ENCODE results near the gene NEU4. TPM values are rescaled to one million over a fixed set of nuclear protein-coding genes. Genes with fewer than 3 reads are reported as not detected.

The NEU4 gene
- total and polyA plus RNA-seq, 9 of the 15 experiments (the other 6 are each of a cell fraction or from before 2014, with no cell fraction given), result 0.01 to 0.40 TPM; not detected in 7

- TF ChIP-seq UBTF (IDR thresholded peaks at IDR 0.05; ENCODE audit: borderline replicate concordance in 1 of 2, low read depth in 2 of 2, low read length in 2 of 2), result peak; percentile 74 to 94; a peak in 3 of 4 replicates
- peak; percentile 54; the same call in 1 of the 2 replicates for TF ChIP-seq SMARCE1 (IDR thresholded peaks at IDR 0.05)
- no peak for TF ChIP-seq SP2 (IDR thresholded peaks at IDR 0.05; ENCODE audit: extremely low read depth, low read depth, low read length, poor library complexity, severe bottlenecking)
- TF ChIP-seq NCOA2 (IDR thresholded peaks at IDR 0.05; ENCODE audit: partially characterized antibody in 2 of 2), result no peak
- no peak for TF ChIP-seq DNMT1 (IDR thresholded peaks at IDR 0.05)
- no peak for TF ChIP-seq PRMT5 (CRISPR knock-in tag; IDR thresholded peaks at IDR 0.05)
- TF ChIP-seq ZNF766 (CRISPR knock-in tag; conservative IDR thresholded peaks at IDR 0.05), result no peak
- no peak for TF ChIP-seq SP1 (CRISPR knock-in tag; IDR thresholded peaks at IDR 0.05)
- TF ChIP-seq CHD4 (IDR thresholded peaks at IDR 0.05; ENCODE audit: insufficient read depth, insufficient replicate concordance, low read depth, low read length, poor library complexity, severe bottlenecking), result no peak
- peak; percentile 50; the same call in 1 of the 2 replicates for TF ChIP-seq PHF8 (IDR thresholded peaks at IDR 0.05; ENCODE audit: borderline replicate concordance, low read length)
- no peak for TF ChIP-seq PTRF (tag; IDR thresholded peaks at IDR 0.05)
- TF ChIP-seq TRIM28 (IDR thresholded peaks at IDR 0.05), result no peak
- TF ChIP-seq HNRNPL (IDR thresholded peaks at IDR 0.05; ENCODE audit: low read depth, low read length), result no peak
- TF ChIP-seq ZNF655 (CRISPR knock-in tag; IDR thresholded peaks at IDR 0.05), result no peak
- TF ChIP-seq, protein P1, sequence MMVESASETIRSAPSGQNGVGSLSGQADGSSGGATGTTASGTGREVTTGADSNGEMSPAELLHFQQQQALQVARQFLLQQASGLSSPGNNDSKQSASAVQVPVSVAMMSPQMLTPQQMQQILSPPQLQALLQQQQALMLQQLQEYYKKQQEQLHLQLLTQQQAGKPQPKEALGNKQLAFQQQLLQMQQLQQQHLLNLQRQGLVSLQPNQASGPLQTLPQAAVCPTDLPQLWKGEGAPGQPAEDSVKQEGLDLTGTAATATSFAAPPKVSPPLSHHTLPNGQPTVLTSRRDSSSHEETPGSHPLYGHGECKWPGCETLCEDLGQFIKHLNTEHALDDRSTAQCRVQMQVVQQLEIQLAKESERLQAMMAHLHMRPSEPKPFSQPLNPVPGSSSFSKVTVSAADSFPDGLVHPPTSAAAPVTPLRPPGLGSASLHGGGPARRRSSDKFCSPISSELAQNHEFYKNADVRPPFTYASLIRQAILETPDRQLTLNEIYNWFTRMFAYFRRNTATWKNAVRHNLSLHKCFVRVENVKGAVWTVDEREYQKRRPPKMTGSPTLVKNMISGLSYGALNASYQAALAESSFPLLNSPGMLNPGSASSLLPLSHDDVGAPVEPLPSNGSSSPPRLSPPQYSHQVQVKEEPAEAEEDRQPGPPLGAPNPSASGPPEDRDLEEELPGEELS (CRISPR knock-in tag; IDR thresholded peaks at IDR 0.05; ENCODE audit: borderline replicate concordance), result no peak
- TF ChIP-seq ZNF24 (IDR thresholded peaks at IDR 0.05), result no peak
- no peak for TF ChIP-seq IRF1 (CRISPR knock-in tag; IDR thresholded peaks at IDR 0.05; ENCODE audit: borderline replicate concordance)
- TF ChIP-seq CBX2 (IDR thresholded peaks at IDR 0.05; ENCODE audit: insufficient read depth, low read length, poor library complexity, severe bottlenecking), result no peak
- TF ChIP-seq ZNF263 (CRISPR knock-in tag; IDR thresholded peaks at IDR 0.05; ENCODE audit: borderline replicate concordance), result no peak
Measured at GRCh38 chr2:241844066-241844728, 35.2 kb downstream of the NEU4 start (continued).

All from K562 (cell line).